GM18867 (cell line): ENCODE measurements around the gene TEAD4.

Experiments
- ATAC-seq: cut with Tn5 transposase; IDR thresholded peaks from one replicate; pipeline ENCODE4 v1.9.1; 2021; ENCODE audit warnings: mild to moderate bottlenecking, moderate library complexity; ENCODE audit not compliant: unreplicated experiment

Gene TEAD4

GRCh38 chr12:2960390-2960956, 1.3 kb downstream of the TEAD4 start:
- ATAC-seq: no peak

- ATAC-seq: no peak
These were observed 1.9 kb downstream of the TEAD4 start for GRCh38 chr12:2960996-2961616.

DNA sequence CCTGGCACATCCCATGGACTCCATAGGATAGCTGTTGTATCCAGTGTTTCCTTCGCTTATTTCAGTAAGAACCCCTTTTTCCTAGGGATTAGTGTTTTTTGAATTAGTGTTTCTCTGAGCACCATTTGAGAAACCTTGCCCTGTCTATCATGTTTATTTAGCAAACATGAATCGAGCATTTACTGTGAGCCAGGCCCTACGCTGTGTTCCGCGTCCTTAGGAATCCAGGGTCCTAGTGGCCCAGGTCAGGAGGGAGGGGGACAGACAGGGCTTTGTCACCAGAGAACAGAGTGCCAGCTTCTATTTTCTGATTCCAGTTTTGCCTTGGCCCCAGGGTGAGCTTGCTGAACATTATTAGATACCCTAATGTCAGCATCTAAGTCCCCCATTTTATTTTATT, 2.5 kb downstream of the TEAD4 start:
- ATAC-seq: no peak

DNA sequence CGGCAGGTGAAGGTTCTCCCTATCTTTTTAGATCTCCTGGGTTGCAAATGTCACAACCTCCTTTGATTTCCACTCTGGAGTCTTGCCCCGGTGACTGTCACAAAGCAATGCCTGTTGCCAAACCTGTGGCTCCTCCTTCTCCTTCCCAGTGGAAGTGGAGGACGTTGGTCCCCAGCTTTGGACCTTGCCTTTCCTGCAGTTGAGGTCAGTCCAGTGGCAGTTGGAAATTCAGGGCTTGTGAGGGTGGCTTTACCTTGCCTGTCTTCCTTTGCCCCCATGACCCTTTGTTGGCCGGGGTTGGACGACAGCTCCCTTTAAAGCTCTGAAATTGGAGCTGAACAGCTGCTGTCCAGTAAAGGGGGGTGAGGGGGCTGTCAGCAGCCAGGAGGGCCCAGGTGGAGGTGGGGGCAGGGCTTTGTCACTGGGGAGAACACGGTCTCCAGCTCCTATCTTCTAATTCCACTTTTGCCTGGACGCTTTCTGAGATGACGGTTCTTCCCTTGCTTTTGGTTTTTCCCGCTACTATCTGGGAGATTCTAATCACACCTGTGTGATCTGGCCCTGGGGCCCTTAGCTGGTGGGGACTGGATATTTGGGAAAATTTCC, 4.1 kb downstream of the TEAD4 start:
- ATAC-seq: no peak

- no peak for ATAC-seq
These were observed 4.6 kb downstream of the TEAD4 start for GRCh38 chr12:2963760-2964292.

DNA sequence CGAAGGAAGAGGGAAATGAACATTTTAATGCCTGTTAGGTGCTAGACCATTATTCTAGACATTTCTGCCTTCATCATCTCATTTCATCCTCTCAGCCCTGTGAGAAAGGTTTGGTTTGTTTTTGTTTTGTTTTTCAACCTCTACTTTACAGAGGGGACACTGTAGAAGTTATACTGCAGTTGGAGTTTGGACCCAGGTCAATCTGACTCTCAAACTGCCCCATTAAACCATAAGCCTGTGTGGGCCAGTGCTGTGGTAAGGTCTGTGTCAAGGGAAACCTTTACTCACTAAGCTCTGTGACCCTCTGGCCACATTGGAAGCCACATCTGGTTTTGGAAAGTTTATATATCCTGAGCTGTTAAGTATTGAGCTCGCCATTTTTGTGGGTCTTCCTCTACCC, 8.5 kb downstream of the TEAD4 start:
- ATAC-seq: no peak

GRCh38 chr12:2970744-2971143, 11.5 kb downstream of the TEAD4 start:
- no peak for ATAC-seq

DNA sequence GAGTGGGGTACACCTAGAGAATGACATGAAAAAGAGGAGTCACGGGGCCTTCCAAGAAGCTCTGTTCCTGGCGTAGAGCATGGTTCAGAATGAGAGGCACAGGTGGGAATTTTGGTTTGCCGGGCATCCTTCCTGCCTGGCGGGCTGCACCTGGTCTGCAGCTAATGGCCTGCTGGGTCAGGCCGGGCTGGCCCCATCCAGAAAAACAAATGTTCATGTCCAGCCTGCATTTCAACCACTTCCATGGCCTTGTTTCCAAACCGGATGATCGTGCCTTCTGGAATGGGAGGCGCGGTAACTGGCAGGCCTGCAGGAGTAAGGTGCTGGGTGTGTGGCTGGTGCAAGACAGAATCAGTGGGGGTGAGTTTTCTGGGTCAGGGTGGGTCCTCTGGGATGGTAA, 14.4 kb downstream of the TEAD4 start:
- ATAC-seq: no peak

DNA sequence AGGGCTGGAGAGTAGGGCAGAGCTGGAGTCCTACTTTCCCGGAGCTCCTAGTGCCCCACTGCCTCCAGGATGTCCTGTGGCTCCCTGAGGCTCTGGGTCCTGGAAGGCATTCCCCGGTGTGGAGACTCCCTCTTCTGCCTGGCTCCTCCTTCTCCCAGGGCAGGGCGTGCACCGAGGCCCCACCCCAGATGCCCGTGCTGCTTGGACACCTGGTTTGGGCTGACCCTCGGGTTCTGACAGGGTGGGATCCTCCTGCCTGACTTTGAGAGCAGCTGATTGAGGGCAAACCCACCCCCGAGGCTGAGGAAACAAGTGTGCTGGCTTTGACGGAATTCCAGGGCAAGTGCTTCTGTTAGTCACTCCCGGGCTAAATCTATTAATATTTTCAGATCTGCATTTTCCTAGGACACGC, 15.4 kb downstream of the TEAD4 start:
- ATAC-seq: no peak

- ATAC-seq: no peak
These were observed 17.4 kb downstream of the TEAD4 start for GRCh38 chr12:2976581-2976996.

DNA sequence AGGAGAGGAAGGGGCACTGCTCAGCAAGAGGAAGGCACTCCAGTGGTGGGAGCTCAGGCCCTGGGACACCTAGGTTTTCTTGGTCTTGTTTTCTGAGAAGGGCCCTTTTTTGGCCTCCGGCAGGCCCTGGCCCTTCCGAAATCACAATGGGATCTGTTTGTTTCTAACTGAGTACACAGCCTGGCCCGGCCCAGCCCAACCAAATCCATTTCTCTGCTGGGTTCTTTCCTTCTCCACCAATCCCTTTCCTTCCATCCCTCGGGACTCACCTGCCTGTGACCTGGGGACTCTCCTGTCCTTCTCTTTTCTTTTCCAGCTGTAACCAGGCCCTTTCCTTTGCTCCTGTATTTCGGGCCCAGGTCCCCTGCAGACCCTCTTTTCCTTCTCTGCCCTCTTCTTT, 18.6 kb downstream of the TEAD4 start:
- ATAC-seq: no peak

DNA sequence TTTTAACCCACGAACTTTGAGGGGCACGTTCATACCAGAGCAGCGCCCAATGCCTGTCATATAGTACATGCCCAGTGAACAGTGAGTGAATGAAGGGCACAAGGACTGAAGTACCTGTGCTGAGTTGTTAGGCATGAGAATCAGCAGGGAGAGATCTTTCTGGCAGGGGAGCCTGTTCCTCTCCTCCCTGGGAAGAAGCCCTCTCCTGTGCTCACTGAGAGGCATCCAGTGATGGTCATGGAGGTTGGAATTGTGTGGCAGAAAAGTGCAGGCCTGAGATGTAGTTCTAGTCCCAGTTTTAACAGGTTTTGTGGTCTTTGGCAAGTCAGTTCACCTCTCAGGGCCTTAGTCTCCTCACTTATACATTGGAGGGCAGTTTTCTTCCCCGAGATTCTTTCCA, 20.6 kb downstream of the TEAD4 start:
- ATAC-seq: no peak

- no peak for ATAC-seq
These were observed 21.4 kb downstream of the TEAD4 start for GRCh38 chr12:2980630-2981029.

- no peak for ATAC-seq
These were observed 23.2 kb downstream of the TEAD4 start for GRCh38 chr12:2982361-2982760.

DNA sequence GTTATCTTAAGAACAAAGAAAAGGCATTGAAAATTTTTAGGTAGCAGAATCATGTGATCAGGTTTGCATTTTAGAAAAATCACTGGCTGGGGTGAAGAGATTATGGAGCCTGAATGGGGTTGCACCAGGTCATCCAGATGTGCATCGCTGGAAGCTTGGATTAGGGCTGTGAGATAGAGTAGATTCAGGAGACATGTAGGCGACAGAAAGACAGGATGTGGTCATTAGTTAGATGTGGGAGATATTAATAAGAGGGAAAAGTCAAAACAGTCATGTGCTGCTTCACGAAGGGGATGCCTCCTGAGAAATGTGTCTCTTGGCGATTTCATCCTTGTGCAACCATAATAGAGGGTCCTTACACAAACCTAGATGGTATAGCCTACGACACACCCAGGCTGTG, 25.1 kb downstream of the TEAD4 start:
- no peak for ATAC-seq

DNA sequence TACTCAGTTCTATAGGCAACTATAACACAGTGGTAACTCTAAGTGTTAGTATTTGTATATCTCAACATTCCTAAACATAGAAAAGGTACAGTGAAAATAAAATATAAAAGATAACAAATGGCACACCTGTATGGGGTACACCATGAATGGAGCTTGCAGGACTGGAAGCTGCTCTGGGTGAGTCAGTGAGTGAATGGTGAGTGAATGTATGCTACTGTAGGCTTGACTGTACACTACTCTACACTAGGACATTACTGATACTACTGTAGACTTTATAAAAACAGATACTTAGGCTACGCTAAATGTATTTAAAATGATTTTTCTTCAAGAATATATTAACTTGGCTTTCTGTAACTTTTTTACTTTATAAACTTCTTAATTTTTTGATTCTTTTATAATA, 25.5 kb downstream of the TEAD4 start:
- ATAC-seq: no peak

- no peak for ATAC-seq
These were observed 27.7 kb downstream of the TEAD4 start for GRCh38 chr12:2986876-2987275.

DNA sequence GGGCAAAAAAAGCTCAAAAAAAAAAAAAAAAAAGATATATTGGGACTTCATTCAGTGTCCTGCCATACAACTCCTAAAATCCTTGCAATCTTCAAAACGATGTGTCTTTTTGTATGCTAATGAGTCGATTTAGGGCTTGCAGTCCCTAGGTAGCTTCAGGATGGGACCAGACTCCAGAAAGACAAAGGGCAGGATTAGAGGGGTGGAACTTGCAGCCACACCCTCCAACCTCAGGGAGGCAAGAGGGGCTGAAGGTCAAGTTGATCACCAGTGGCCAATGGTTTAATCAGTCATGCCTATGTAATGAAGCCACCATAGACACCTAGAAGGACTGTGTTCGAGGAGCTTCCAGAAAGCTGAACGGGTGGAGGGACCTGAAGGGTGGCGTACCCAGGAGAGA, 29.3 kb downstream of the TEAD4 start:
- ATAC-seq: no peak

GRCh38 chr12:2992724-2993123, 33.5 kb downstream of the TEAD4 start:
- no peak for ATAC-seq

DNA sequence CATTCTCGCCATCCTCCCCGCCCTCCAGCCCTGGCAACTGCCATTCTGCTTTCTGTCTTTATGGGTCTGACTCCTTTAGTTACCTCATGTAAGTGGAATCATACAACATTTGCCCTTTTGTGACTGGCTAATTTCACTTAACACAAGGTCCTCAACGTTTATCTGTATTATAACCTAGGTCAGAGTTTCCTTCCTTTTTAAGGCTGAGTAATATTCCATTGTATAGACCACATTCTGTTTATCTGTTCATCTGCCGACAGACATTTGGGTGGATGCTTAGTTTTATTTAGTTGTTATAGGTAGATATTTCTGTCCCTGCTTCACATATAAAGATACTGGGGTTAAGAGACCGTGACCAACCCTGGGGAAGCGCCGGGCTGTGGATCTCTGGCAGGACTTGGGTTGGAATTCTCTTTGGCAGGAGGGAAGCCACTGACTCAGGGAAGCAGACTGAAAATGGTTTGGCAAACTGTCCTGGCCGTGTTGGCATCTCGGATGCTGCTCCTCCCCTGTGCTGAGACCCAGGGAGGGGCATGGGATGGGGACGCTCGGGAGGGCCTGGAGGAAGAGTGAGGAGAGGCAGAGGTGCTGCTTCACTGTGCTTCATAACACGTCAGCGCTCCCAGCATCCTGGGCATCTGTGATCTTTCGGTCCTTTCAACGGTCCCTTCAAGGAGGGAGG, 38.9 kb downstream of the TEAD4 start:
- no peak for ATAC-seq

- no peak for ATAC-seq
These were observed 39.6 kb downstream of the TEAD4 start for GRCh38 chr12:2998789-2999264.
